ENCODE results near the gene SDC1. TPM values are rescaled to one million over a fixed set of nuclear protein-coding genes. Genes with fewer than 3 reads are reported as not detected.

The SDC1 gene
- total RNA-seq, 1 donor from 2014 or later: 3.6 TPM

DNA sequence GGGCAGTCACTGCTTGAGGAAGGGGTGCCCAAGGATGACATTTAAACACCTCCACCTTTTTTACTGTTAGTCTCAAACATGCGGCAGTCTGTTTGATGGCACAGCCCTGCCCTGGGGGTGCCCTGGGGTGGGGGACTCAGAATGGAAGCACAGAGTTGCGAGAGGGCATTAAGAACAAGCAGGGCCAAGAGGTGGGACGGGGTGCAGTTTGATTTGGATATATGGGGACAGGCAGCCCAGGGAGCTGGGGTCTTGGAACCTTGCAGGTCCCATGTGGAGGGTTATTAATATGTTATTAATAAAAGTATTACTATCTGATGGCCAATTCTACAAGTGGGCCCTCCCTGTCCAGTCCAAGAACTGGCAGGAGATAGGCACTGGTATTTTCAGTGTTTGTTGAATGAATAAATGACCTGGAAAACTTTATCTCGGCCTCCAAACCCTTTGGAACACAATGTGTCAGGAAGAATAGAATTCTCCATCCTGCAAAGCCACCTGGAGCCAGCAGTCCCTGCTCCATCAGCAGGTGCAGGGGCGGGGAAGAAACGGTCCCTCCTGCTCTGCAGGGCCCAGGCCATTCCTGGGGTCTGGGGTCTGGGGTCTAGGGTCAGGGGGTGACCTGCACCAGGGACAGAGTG lies 25.2 kb downstream of the SDC1 start:
- H3K4me1 Mint-ChIP-seq (ENCODE audit: unreplicated experiment): no peaks in the 10 kb centered on the region
- H3K9me3 Mint-ChIP-seq (ENCODE audit: unreplicated experiment): no peaks in the 10 kb centered on the region
- peaks cover 11% of the 10 kb centered on the region for H3K36me3 Mint-ChIP-seq (ENCODE audit: low read depth, unreplicated experiment)
- TF ChIP-seq CTCF (IDR thresholded peaks at IDR 0.05; ENCODE audit: unreplicated experiment): no peak
- H3K27me3 Mint-ChIP-seq (ENCODE audit: unreplicated experiment): peaks cover 9% of the 10 kb centered on the region
- no peak for DNase-seq (ENCODE audit: low spot score)
- no peak overlapping the region for H3K4me3 Mint-ChIP-seq (ENCODE audit: unreplicated experiment)
- no peak overlapping the region for H3K27ac Mint-ChIP-seq (ENCODE audit: unreplicated experiment)

- no peak for DNase-seq (ENCODE audit: low spot score)
- TF ChIP-seq CTCF (IDR thresholded peaks at IDR 0.05; ENCODE audit: unreplicated experiment): no peak
- no peak overlapping the region for H3K4me3 Mint-ChIP-seq (ENCODE audit: unreplicated experiment)
- peaks cover 11% of the 10 kb centered on the region for H3K36me3 Mint-ChIP-seq (ENCODE audit: low read depth, unreplicated experiment)
- no peaks in the 10 kb centered on the region for H3K4me1 Mint-ChIP-seq (ENCODE audit: unreplicated experiment)
- H3K27ac Mint-ChIP-seq (ENCODE audit: unreplicated experiment): no peak overlapping the region
- peaks cover 6% of the 10 kb centered on the region for H3K27me3 Mint-ChIP-seq (ENCODE audit: unreplicated experiment)
- H3K9me3 Mint-ChIP-seq (ENCODE audit: unreplicated experiment): no peaks in the 10 kb centered on the region
Observed at GRCh38 chr2:20198796-20199632, 25.9 kb downstream of the SDC1 start.

GRCh38 chr2:20198001-20198400 lies 26.9 kb downstream of the SDC1 start:
- TF ChIP-seq CTCF (IDR thresholded peaks at IDR 0.05; ENCODE audit: unreplicated experiment): no peak
- Mint-ChIP-seq H3K27ac (ENCODE audit: unreplicated experiment) (no peak overlapping the region), H3K27me3 (ENCODE audit: unreplicated experiment) (peaks cover 2% of the 10 kb centered on the region), H3K36me3 (ENCODE audit: low read depth, unreplicated experiment) (peaks cover 11% of the 10 kb centered on the region), H3K4me3 (ENCODE audit: unreplicated experiment) (no peak overlapping the region), H3K9me3 (ENCODE audit: unreplicated experiment) (no peaks in the 10 kb centered on the region), H3K4me1 (ENCODE audit: unreplicated experiment) (no peaks in the 10 kb centered on the region)
- no peak for DNase-seq (ENCODE audit: low spot score)

GRCh38 chr2:20197192-20197591 lies 27.7 kb downstream of the SDC1 start:
- peaks cover 11% of the 10 kb centered on the region for H3K36me3 Mint-ChIP-seq (ENCODE audit: low read depth, unreplicated experiment)
- H3K4me1 Mint-ChIP-seq (ENCODE audit: unreplicated experiment): no peaks in the 10 kb centered on the region
- H3K27me3 Mint-ChIP-seq (ENCODE audit: unreplicated experiment): peaks cover 2% of the 10 kb centered on the region
- no peak for TF ChIP-seq CTCF (IDR thresholded peaks at IDR 0.05; ENCODE audit: unreplicated experiment)
- no peak for DNase-seq (ENCODE audit: low spot score)
- no peaks in the 10 kb centered on the region for H3K9me3 Mint-ChIP-seq (ENCODE audit: unreplicated experiment)
- no peak overlapping the region for H3K27ac Mint-ChIP-seq (ENCODE audit: unreplicated experiment)
- H3K4me3 Mint-ChIP-seq (ENCODE audit: unreplicated experiment): no peak overlapping the region

- TF ChIP-seq CTCF (IDR thresholded peaks at IDR 0.05; ENCODE audit: unreplicated experiment): no peak
- Mint-ChIP-seq H3K4me3 (ENCODE audit: unreplicated experiment) (no peak overlapping the region), H3K4me1 (ENCODE audit: unreplicated experiment) (no peaks in the 10 kb centered on the region), H3K27me3 (ENCODE audit: unreplicated experiment) (peaks cover 2% of the 10 kb centered on the region), H3K36me3 (ENCODE audit: low read depth, unreplicated experiment) (peaks cover 11% of the 10 kb centered on the region), H3K9me3 (ENCODE audit: unreplicated experiment) (no peaks in the 10 kb centered on the region), H3K27ac (ENCODE audit: unreplicated experiment) (no peak overlapping the region)
- no peak for DNase-seq (ENCODE audit: low spot score)
Observed at GRCh38 chr2:20196657-20197161, 28.2 kb downstream of the SDC1 start.

All from endothelial cell (in vitro differentiated cells).